Neuronal stem cell (in vitro differentiated cells): ENCODE results near the gene ZBTB25.

Source experiments
- DNase-seq: peaks from one replicate; pipeline ENCODE4 v3.0.0-alpha.2; 2013; ENCODE audit warnings: low spot score
- H2AFZ ChIP-seq: one replicate; pipeline ENCODE4 v1.6.1; 2013; ENCODE audit warnings: mild to moderate bottlenecking, low read length, inconsistent platforms
- H2AK5ac ChIP-seq: 2 replicates; pipeline ENCODE4 v1.6.1; 2013; ENCODE audit warnings: low read depth, mild to moderate bottlenecking, inconsistent platforms, low read length, moderate library complexity, mixed read lengths
- H2BK120ac ChIP-seq: 2 replicates; pipeline ENCODE4 v1.6.1; 2013; ENCODE audit warnings: low read depth, mild to moderate bottlenecking, inconsistent platforms, low read length, moderate library complexity, mixed read lengths
- H2BK12ac ChIP-seq: one replicate; pipeline ENCODE4 v1.6.1; 2013; ENCODE audit warnings: low read length, inconsistent platforms
- H2BK15ac ChIP-seq: 2 replicates; pipeline ENCODE4 v1.6.1; 2013; ENCODE audit warnings: mild to moderate bottlenecking, low read length, inconsistent platforms, mixed read lengths
- H2BK5ac ChIP-seq: one replicate; pipeline ENCODE4 v1.6.1; 2013; ENCODE audit warnings: inconsistent platforms, mild to moderate bottlenecking, low read length, moderate library complexity
- H3K14ac ChIP-seq: one replicate; pipeline ENCODE4 v1.6.1; 2013; ENCODE audit warnings: low read length, inconsistent platforms
- H3K18ac ChIP-seq: 2 replicates; pipeline ENCODE4 v1.6.1; 2013; ENCODE audit warnings: low read length, inconsistent platforms
- H3K23ac ChIP-seq: 2 replicates; pipeline ENCODE4 v1.6.1; 2013; ENCODE audit warnings: low read depth, mild to moderate bottlenecking, mixed read lengths, low read length, inconsistent platforms; ENCODE audit not compliant: poor library complexity
- H3K27ac ChIP-seq: replicated peaks from 3 replicates; pipeline ENCODE4 v1.5.1; 2013; ENCODE audit warnings: low read length, inconsistent platforms
- H3K27me3 ChIP-seq, 3 experiments: 2 replicates each; pipeline ENCODE4 v1.6.1; 2013; ENCODE audit warnings: low read length in 3 of 3, mild to moderate bottlenecking in 2 of 3, inconsistent platforms in 1 of 3, low read depth in 1 of 3, mixed read lengths in 1 of 3, moderate library complexity in 1 of 3; ENCODE audit not compliant: control insufficient read depth in 3 of 3, insufficient read depth in 3 of 3
- H3K36me3 ChIP-seq, 2 donors: replicated peaks in 1 of 2; 2 replicates each; pipeline ENCODE4 v1.6.1; 2013; ENCODE audit warnings: low read length in 2 of 2; ENCODE audit not compliant: control insufficient read depth in 2 of 2, insufficient read depth in 2 of 2
- H3K4ac ChIP-seq: 2 replicates; pipeline ENCODE4 v1.6.1; 2013; ENCODE audit warnings: inconsistent platforms, mild to moderate bottlenecking, low read length, moderate library complexity
- H3K4me1 ChIP-seq, 2 donors: 1 replicate in 1 of 2; 2 replicates in 1 of 2; pipeline ENCODE4 v1.6.1; 2013; ENCODE audit warnings: low read length in 2 of 2, low read depth in 1 of 2; ENCODE audit not compliant: control insufficient read depth in 2 of 2, insufficient read depth in 1 of 2
- H3K4me2 ChIP-seq: one replicate; pipeline ENCODE4 v1.6.1; 2013; ENCODE audit warnings: mild to moderate bottlenecking, low read length, inconsistent platforms; ENCODE audit not compliant: insufficient read depth, poor library complexity, severe bottlenecking
- H3K4me3 ChIP-seq, 2 donors: 2 replicates each; pipeline ENCODE4 v1.5.1; 2013; ENCODE audit warnings: low read length in 2 of 2, mild to moderate bottlenecking in 2 of 2, inconsistent platforms in 1 of 2, moderate library complexity in 1 of 2
- H3K79me1 ChIP-seq: one replicate; pipeline ENCODE4 v1.6.1; 2013; ENCODE audit warnings: low read depth, mild to moderate bottlenecking, inconsistent platforms, low read length, moderate library complexity
- H3K9ac ChIP-seq: one replicate; pipeline ENCODE4 v1.6.1; 2013; ENCODE audit warnings: mild to moderate bottlenecking, low read depth, low read length, inconsistent platforms; ENCODE audit not compliant: poor library complexity
- H3K9me3 ChIP-seq, 2 donors: replicated peaks in 1 of 2; 2 replicates each; pipeline versions ENCODE3 to v1.6.1; 2013; ENCODE audit warnings: low read length in 2 of 2, mild to moderate bottlenecking in 2 of 2, inconsistent platforms in 1 of 2, low read depth in 1 of 2, mixed read lengths in 1 of 2, moderate library complexity in 1 of 2; ENCODE audit not compliant: control insufficient read depth in 2 of 2, insufficient read depth in 1 of 2
- H4K8ac ChIP-seq: one replicate; pipeline ENCODE4 v1.6.1; 2013; ENCODE audit warnings: low read depth, mild to moderate bottlenecking, inconsistent platforms, low read length, moderate library complexity
- H4K91ac ChIP-seq: one replicate; pipeline ENCODE4 v1.6.1; 2013; ENCODE audit warnings: low read length, low read depth, mild to moderate bottlenecking, inconsistent platforms; ENCODE audit not compliant: poor library complexity
- WGBS, 2 donors: extraction: QIAGEN DNeasy Blood & Tissue Kit; methylation state at CpG; one replicate each; pipeline ENCODE4 v1.1.7; 2013; ENCODE audit warnings: missing lambda C conversion rate in 2 of 2, mixed read lengths in 1 of 2; ENCODE audit not compliant: insufficient read length in 2 of 2, insufficient replicate concordance in 1 of 2; ENCODE audit errors: extremely low coverage in 2 of 2; 5-methylcytosine and 5-hydroxymethylcytosine counted together

The ZBTB25 gene

GRCh38 chr14:64411001-64411400 is 92.6 kb downstream of the ZBTB25 start:
- Histone ChIP-seq H3K27ac (no peak overlapping the region), H3K23ac (no peak overlapping the region), H3K4me1 (peaks cover 0 to 6% of the 10 kb centered on the region in 2 donors), H2AK5ac (no peak overlapping the region), H3K14ac (no peak overlapping the region), H3K9me3 (no peaks in the 10 kb centered on the region), H4K91ac (no peak overlapping the region), H3K79me1 (no peaks in the 10 kb centered on the region), H2AFZ (no peak overlapping the region), H3K4me3 (no peak overlapping the region), H2BK12ac (no peak overlapping the region), H3K4ac (no peak overlapping the region), H3K4me2 (no peak overlapping the region), H3K9ac (no peak overlapping the region), H4K8ac (no peak overlapping the region), H3K36me3 (peaks cover 3 to 69% of the 10 kb centered on the region in 2 donors), H3K27me3 (no peaks in the 10 kb centered on the region), H2BK15ac (no peak overlapping the region), H3K18ac (no peak overlapping the region), H2BK5ac (no peak overlapping the region), H2BK120ac (no peak overlapping the region)
- WGBS, 2 donors, result no CpG with 5 or more reads among the region's 4 CpGs
- no peak for DNase-seq

GRCh38 chr14:64410084-64410774 is 93.4 kb downstream of the ZBTB25 start:
- no CpG with 5 or more reads among the region's 5 CpGs for WGBS, 2 donors
- no peak overlapping the region for H3K4ac ChIP-seq
- H3K4me2 ChIP-seq, result no peak overlapping the region
- peak overlapping the region; percentile 69 for H3K27ac ChIP-seq
- no peak overlapping the region for H2AK5ac ChIP-seq
- no peak overlapping the region for H3K9ac ChIP-seq
- H3K79me1 ChIP-seq, result no peaks in the 10 kb centered on the region
- no peaks in the 10 kb centered on the region for H3K27me3 ChIP-seq
- no peak overlapping the region for H3K14ac ChIP-seq
- no peak overlapping the region for H4K91ac ChIP-seq
- H2BK5ac ChIP-seq, result no peak overlapping the region
- no peak overlapping the region for H2BK15ac ChIP-seq
- no peak overlapping the region for H3K18ac ChIP-seq
- no peak overlapping the region for H2BK120ac ChIP-seq
- peaks cover 2 to 67% of the 10 kb centered on the region in 2 donors for H3K36me3 ChIP-seq
- peaks cover 0 to 6% of the 10 kb centered on the region in 2 donors for H3K4me1 ChIP-seq
- H3K23ac ChIP-seq, result no peak overlapping the region
- no peak overlapping the region for H2BK12ac ChIP-seq
- H4K8ac ChIP-seq, result no peak overlapping the region
- no peak overlapping the region for H3K4me3 ChIP-seq
- no peaks in the 10 kb centered on the region for H3K9me3 ChIP-seq
- no peak overlapping the region for H2AFZ ChIP-seq
- DNase-seq, result no peak

- Histone ChIP-seq H3K4me1 (peaks cover 0 to 6% of the 10 kb centered on the region in 2 donors), H3K4ac (no peak overlapping the region), H4K91ac (no peak overlapping the region), H2BK15ac (no peak overlapping the region), H3K14ac (no peak overlapping the region), H2AK5ac (no peak overlapping the region), H3K79me1 (no peaks in the 10 kb centered on the region), H2BK12ac (no peak overlapping the region), H2BK120ac (no peak overlapping the region), H2AFZ (no peak overlapping the region), H3K9me3 (no peaks in the 10 kb centered on the region), H3K9ac (no peak overlapping the region), H3K18ac (no peak overlapping the region), H3K27ac (no peak overlapping the region), H3K4me3 (no peak overlapping the region), H3K27me3 (no peaks in the 10 kb centered on the region), H3K4me2 (no peak overlapping the region), H3K23ac (no peak overlapping the region), H2BK5ac (no peak overlapping the region), H3K36me3 (peaks cover 3 to 70% of the 10 kb centered on the region in 2 donors), H4K8ac (no peak overlapping the region)
- DNase-seq, result no peak
- no CpG with 5 or more reads among the region's 7 CpGs for WGBS, 2 donors
Observed at GRCh38 chr14:64409126-64409920, 94.3 kb downstream of the ZBTB25 start.

GRCh38 chr14:64407329-64407728 is 96.3 kb downstream of the ZBTB25 start:
- Histone ChIP-seq H3K4ac (no peak overlapping the region), H4K91ac (no peak overlapping the region), H3K9me3 (no peaks in the 10 kb centered on the region), H3K14ac (no peak overlapping the region), H3K27ac (no peak overlapping the region), H2AFZ (no peak overlapping the region), H4K8ac (no peak overlapping the region), H3K4me3 (no peak overlapping the region), H2AK5ac (no peak overlapping the region), H3K23ac (no peak overlapping the region), H2BK120ac (no peak overlapping the region), H3K18ac (no peak overlapping the region), H3K27me3 (no peaks in the 10 kb centered on the region), H2BK5ac (no peak overlapping the region), H2BK15ac (no peak overlapping the region), H3K79me1 (no peaks in the 10 kb centered on the region), H3K4me2 (no peak overlapping the region), H3K36me3 (peaks cover 3 to 68% of the 10 kb centered on the region in 2 donors), H2BK12ac (no peak overlapping the region), H3K4me1 (peaks cover 0 to 6% of the 10 kb centered on the region in 2 donors), H3K9ac (no peak overlapping the region)
- no CpG with 5 or more reads among the region's 2 CpGs for WGBS, 2 donors
- DNase-seq, result no peak
